Measurements from ENCODE around the gene CSNK2A1. TPM values are rescaled to one million over a fixed set of nuclear protein-coding genes. Genes with fewer than 3 reads are reported as not detected.

CSNK2A1 gene
- total RNA-seq, 6 experiments from 2014 or later, result 30.4 to 62.6 (median 37.1) TPM

DNA sequence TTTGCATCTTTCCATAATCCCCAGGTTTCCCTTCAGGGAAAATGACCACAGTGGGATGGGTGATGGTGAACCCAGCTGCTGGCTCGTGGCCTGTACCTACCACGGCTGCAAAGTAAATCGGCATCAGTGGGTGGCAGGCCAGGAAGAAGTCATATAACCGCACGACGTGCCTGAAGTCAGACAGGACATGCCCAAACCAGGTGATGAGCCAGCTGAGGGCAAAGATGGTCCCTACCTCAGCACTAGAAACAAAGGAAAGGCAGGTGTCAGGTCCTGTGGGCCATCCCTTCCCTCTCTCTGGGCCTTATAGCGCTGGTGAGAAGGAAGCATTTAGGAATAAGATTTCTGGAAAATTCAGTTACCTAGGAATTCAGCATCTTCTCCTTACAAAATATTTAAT is 103.4 kb downstream of the CSNK2A1 start:
- H3K36me3 ChIP-seq, result peaks cover 3 to 95% (median 9%) of the 10 kb centered on the region in 4 donors
- 100% methylated on average over 6 of the region's 7 CpGs for WGBS (ENCODE audit: insufficient coverage, low coverage, low lambda C conversion rate, missing lambda C conversion rate)
- no peaks in the 10 kb centered on the region for H3K27me3 ChIP-seq
- H3K4me3 ChIP-seq, result no peak overlapping the region
- no peak for DNase-seq
- intact Hi-C loops (cut with DNase I), result no loop called here
- no peaks in the 10 kb centered on the region for H3K9me3 ChIP-seq
- H3K27ac ChIP-seq, result no peak overlapping the region
- no peak for TF ChIP-seq POLR2A (IDR thresholded peaks at IDR 0.05)
- ATAC-seq, result no peak
- H3K4me1 ChIP-seq, result peaks cover 0 to 6% (median 1%) of the 10 kb centered on the region in 4 donors

DNA sequence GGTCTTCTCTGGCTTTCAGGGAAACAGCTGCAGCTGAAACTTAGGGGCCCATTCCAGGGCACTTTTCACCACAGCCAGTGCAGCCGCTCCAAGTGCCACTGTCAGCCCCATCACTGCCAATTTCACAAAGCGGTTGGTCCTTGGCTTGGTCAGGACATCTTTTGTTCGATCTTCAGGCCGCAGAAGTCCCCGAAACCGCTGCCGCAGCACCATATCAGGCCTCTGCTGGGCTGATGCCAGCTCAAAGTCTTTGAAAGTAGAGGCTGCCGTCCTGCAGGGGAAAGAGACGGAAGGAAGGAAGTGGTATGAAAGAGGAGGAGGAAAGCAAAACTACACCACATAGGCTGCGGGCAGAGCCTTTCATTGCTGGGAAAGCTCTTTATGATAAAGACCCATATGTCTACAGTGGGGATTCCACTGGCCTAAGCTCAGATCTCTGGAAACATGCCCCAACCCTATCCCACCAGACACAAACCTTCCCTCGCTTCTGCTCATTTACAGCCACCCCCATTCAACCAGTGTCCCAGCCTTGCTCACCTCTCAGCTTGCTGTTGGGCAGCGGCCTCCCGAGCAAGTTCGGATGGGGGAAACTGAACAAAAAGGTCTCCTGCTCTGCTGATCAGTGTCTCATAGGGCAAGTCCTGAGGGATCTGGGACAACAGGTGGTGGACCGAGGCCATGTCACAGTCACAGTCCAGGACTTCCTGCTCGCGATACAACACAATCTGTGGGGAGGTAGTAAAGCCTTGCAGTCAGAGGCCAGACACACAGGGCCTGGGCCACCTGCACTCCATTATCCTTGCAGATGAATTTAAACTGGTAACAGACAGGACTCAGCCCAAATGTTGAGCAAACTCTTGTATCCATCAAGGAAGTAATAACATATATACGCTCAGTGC is 104.8 kb downstream of the CSNK2A1 start:
- no peaks in the 10 kb centered on the region for H3K9me3 ChIP-seq
- no peak overlapping the region for H3K27ac ChIP-seq
- no peak for DNase-seq
- WGBS (ENCODE audit: insufficient coverage, low coverage, low lambda C conversion rate, missing lambda C conversion rate), result 63% methylated on average over 13 of the region's 18 CpGs
- TF ChIP-seq, protein P1, sequence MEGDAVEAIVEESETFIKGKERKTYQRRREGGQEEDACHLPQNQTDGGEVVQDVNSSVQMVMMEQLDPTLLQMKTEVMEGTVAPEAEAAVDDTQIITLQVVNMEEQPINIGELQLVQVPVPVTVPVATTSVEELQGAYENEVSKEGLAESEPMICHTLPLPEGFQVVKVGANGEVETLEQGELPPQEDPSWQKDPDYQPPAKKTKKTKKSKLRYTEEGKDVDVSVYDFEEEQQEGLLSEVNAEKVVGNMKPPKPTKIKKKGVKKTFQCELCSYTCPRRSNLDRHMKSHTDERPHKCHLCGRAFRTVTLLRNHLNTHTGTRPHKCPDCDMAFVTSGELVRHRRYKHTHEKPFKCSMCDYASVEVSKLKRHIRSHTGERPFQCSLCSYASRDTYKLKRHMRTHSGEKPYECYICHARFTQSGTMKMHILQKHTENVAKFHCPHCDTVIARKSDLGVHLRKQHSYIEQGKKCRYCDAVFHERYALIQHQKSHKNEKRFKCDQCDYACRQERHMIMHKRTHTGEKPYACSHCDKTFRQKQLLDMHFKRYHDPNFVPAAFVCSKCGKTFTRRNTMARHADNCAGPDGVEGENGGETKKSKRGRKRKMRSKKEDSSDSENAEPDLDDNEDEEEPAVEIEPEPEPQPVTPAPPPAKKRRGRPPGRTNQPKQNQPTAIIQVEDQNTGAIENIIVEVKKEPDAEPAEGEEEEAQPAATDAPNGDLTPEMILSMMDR (IDR thresholded peaks at IDR 0.05), result no peak
- no peak for TF ChIP-seq POLR2A (IDR thresholded peaks at IDR 0.05)
- H3K27me3 ChIP-seq, result no peaks in the 10 kb centered on the region
- H3K4me1 ChIP-seq, result peaks cover 0 to 16% (median 8%) of the 10 kb centered on the region in 4 donors
- peak in 1 of 4 donors; percentile 11 for ATAC-seq
- no peak overlapping the region for H3K4me3 ChIP-seq
- peaks cover 3 to 82% (median 9%) of the 10 kb centered on the region in 4 donors for H3K36me3 ChIP-seq
- intact Hi-C loops (cut with DNase I), result no loop called here

DNA sequence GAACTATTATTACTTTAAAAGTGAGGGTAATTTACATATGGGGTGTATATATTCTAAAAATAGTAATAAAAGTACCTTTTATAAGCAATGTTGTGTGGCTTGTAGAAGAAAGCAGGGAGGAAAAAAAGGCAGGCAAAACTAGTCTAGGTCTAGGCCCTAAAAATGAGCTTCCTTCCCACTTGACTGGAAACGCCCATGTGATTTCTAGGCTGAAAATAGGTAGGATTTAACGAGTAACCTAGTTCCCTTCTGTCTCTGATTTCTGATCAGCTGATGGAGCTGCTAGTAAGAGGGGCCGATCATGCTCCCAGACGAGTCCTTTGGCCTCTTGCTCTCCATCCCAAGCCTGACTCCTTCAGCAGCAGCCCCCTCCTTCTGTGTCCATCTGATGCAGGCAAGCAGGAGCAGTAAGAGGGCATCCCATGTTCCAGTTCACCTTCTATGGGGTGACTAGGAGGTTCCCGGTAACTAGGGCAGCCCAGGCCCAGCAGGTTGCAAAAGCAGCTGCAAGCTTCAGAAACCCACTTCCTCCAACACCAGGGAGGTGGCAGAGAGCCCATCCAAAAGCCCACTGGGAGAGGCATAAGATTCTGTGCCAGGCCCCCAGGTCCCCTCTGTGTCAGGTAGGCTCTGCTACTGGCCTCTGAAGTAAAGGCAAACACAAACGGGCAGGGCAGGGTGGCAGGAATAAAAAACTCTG is 105.7 kb downstream of the CSNK2A1 start:
- H3K27ac ChIP-seq, result no peak overlapping the region
- intact Hi-C loops (cut with DNase I), result no loop called here

DNA sequence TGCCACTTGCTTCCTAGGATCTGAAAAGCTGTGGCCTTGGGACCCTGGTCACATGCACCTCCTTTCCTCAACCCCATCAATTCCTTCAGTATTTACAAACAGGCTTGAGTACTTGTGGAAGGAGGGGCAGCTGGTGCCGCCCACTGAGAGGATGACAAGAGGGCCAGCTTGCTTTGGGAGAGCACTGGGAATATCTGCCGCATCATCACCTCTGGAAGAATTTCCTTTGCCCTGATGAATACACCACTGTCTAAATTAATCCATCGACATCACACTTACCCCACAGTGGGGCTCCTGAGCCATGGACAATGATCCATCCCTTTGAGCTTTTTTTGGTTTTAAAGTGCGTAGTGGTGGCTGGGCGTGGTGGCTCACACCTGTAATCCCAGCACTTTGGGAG is 107.1 kb downstream of the CSNK2A1 start:
- Histone ChIP-seq H3K36me3 (peaks cover 3 to 63% (median 9%) of the 10 kb centered on the region in 4 donors), H3K4me3 (no peak overlapping the region), H3K4me1 (peaks cover 0 to 16% (median 8%) of the 10 kb centered on the region in 4 donors), H3K27ac (no peak overlapping the region), H3K9me3 (no peaks in the 10 kb centered on the region), H3K27me3 (no peaks in the 10 kb centered on the region)
- intact Hi-C loops (cut with DNase I), result no loop called here
- 94% methylated on average over 5 of the region's 5 CpGs for WGBS (ENCODE audit: insufficient coverage, low coverage, low lambda C conversion rate, missing lambda C conversion rate)
- no peak for ATAC-seq
- no peak for TF ChIP-seq POLR2A (IDR thresholded peaks at IDR 0.05)
- DNase-seq, result no peak

More for the DNA sequence above, 105.7 kb downstream of the CSNK2A1 start:
- DNase-seq (no peak), ATAC-seq (no peak)
- Histone ChIP-seq H3K36me3 (peaks cover 3 to 73% (median 9%) of the 10 kb centered on the region in 4 donors), H3K27me3 (no peaks in the 10 kb centered on the region), H3K4me3 (no peak overlapping the region), H3K9me3 (no peaks in the 10 kb centered on the region), H3K4me1 (peaks cover 0 to 16% (median 8%) of the 10 kb centered on the region in 4 donors)
- 51% methylated on average over 2 of the region's 6 CpGs for WGBS (ENCODE audit: insufficient coverage, low coverage, low lambda C conversion rate, missing lambda C conversion rate)
- TF ChIP-seq, protein P1 (IDR thresholded peaks at IDR 0.05), result no peak
- TF ChIP-seq POLR2A (IDR thresholded peaks at IDR 0.05), result no peak

DNA sequence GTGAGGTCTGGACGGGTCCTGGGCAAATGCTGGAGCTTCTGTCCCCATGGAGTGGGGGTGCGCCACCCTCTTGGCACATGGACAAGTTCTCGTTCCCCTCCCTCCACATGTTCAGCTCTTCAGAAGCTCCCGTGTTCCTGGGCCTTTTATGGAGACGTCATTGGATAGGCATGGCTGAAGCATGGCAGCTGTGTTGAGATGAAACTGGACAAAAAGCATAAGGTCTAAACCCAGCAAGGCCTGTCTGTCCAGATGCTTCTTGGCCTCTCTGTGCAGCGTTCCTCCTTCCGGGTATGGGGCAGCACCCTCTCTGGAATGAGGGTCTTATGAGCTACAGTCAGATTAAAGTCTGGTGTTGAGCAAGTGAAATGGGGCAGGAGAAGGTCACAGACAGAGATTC is 108.0 kb downstream of the CSNK2A1 start:
- H3K9me3 ChIP-seq, result no peaks in the 10 kb centered on the region
- peak overlapping the region in 1 of 3 donors; percentile 50 for H3K27ac ChIP-seq
- 92% methylated on average over 7 of the region's 7 CpGs for WGBS (ENCODE audit: insufficient coverage, low coverage, low lambda C conversion rate, missing lambda C conversion rate)
- intact Hi-C loops (cut with DNase I), result no loop called here
- no peak overlapping the region for H3K4me3 ChIP-seq
- no peaks in the 10 kb centered on the region for H3K27me3 ChIP-seq
- H3K36me3 ChIP-seq, result peaks cover 3 to 62% (median 13%) of the 10 kb centered on the region in 4 donors
- DNase-seq (no peak), ATAC-seq (no peak)
- peaks cover 0 to 20% (median 9%) of the 10 kb centered on the region in 4 donors for H3K4me1 ChIP-seq
- no peak for TF ChIP-seq POLR2A (IDR thresholded peaks at IDR 0.05)
- TF ChIP-seq, protein P1 (IDR thresholded peaks at IDR 0.05), result no peak
